ENCODE measurements around the gene CLEC3B.

The CLEC3B gene

DNA sequence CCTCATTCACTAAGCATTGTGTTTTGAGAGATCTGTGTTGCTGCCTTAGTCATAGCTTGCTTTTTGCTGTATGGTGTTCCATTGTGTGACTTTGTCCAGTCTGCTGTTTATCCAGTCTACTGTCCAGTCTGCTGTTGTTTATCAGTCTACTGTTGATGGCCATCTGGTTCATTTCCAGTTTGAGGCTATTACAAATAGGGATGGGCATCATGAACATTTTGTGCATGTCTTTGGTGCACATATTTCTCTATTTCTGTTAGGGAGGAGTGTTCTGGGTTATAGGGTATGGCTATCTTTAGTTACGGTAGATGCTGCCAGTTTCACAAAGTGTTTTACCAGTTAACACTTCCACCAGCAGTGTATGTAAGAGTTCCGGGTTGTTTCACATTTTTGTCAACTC, 22.2 kb upstream of the CLEC3B start:
- DNase-seq: no peak

DNA sequence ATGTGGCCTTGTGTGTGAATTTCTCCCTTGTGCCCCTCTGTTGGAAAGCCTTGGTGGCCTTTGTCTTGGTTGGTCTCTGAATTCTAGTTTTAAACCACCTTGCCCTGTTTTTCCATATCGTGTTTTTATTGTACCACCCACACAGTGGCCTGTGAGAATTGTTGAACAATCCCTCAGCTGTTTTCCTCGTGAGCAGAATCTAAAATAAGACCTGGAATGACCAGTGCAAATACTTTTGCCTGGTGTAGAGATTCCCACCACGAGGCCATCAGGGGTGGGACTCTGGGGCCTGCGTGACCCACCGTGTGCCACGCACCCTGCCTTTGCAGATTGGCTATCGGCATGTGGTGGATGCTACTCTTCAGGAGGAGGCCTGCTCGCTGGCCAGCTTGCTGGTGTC, 19.0 kb upstream of the CLEC3B start:
- DNase-seq: no peak

- DNase-seq: no peak
Observed at GRCh38 chr3:45008117-45008516, 18.0 kb upstream of the CLEC3B start.

DNA sequence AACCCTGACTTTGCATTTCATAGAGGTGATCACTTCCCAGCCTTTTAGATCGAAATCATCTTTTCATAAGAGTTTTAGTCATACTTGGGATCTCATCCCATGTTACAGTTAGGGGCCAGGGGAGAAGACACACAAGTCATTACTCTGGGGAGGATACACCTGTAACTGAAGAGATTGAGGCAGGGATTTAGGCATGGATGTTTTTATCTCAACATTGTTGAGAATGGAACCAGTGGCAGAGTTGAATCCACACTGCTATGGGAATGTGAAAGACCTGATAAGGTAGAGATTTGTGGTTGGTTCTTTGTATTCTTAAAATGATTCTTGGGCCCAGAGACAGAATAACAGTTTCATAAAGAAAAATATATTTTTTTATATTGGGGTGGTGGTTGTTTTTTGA, 16.2 kb upstream of the CLEC3B start:
- DNase-seq: no peak

DNA sequence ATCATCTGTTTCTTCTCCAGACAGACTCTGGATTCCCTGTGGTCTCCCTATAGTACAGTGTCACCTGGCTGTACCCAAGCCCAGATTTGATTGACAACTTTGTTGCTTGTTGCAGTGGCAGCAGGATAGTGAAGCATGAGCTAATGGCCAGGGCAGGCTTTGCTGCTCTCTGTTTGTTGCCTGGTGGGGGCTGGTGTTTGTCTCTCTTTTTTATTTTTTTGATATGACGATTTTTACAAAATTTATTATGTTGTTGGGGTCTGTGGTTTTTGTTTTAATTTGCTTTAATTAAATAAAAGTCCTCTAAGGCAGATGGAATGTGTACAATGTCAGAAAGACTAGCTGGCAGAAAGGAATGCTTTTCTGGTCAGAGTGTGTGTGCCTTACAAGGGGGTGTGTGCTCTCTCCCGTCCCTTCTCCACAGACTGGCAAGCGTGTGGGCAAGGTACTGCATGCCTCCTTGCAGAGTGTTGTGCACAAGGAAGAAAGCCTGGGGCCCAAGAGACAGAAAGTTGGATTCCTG, 15.2 kb upstream of the CLEC3B start:
- DNase-seq: no peak

DNA sequence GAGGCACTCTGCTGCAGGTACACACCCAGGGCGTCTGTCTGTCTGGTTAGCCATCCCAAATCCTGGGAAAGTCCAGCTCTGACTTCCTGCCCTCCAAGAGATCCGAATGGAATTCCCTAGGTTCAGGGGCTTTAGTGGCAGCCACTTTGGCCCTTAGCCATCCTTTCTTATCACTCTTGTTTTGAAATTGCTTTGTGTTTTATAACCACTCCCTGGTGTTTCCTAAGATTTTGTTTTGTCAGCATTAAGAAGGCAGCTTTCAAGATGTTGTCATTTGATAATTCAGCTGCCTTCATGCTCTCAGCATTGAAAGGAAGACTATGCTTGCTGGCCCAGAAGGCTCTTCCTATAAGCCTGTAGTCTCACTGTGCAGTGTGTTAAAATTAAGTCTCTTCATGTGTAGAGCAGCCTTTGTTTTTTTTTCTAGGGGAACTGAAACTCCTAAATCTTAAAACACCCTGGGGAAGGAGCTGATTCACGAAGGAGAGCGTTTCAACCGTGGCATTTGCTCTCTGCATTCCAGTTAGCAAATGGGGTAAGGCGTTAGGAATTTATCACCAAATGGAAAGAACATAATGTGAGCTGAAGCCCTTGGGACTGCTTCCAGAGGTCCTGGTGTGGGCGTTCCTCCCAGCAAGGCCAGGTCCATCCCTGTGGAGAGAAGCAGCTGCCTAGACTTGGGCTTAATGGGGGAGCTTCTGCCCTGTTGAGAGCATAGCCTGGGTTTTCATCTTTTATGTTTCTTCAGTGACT, 14.2 kb upstream of the CLEC3B start:
- peak; percentile 45 to 62 (median 52) for DNase-seq

DNA sequence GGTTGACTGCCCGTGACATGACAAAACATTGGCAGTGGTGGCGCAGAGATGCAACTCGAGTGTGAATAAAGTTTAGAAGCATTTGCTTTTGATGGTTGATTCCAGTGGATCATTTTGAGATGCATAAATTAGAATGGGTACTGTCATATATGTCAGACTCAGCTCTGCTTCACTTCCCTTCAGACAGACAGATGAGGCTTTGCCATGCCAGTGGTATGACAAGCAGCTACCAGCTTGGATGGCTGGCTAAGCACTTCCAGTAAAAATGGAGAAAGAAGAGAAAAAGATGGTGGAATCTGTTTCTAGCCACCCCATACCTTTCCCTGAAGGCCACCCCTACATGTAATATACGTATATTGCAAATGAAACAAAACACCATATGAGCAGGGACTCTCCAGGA, 13.5 kb upstream of the CLEC3B start:
- no peak for DNase-seq

- no peak for DNase-seq
Observed at GRCh38 chr3:45016916-45017315, 9.2 kb upstream of the CLEC3B start.

GRCh38 chr3:45017821-45018220, 8.3 kb upstream of the CLEC3B start:
- DNase-seq: no peak

DNA sequence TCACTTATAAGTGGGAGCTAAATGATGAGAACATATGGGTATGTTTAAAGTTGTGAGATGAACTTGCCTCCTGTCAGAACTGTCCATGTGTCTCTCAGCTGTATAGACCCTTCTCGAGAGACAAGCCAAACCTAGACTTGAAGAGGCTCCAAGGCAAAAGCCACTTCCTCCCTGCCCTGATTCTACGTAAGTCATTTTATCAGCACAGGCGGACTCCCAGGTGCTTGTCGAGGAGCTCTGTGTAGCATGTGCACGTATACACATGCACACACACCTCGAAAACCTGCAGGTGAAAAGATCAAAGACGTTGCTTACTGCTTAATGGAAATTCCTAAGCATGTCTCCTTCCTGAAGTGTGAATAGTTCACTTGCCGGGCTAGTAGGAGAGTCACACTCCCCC, 5.6 kb upstream of the CLEC3B start:
- no peak for DNase-seq

DNA sequence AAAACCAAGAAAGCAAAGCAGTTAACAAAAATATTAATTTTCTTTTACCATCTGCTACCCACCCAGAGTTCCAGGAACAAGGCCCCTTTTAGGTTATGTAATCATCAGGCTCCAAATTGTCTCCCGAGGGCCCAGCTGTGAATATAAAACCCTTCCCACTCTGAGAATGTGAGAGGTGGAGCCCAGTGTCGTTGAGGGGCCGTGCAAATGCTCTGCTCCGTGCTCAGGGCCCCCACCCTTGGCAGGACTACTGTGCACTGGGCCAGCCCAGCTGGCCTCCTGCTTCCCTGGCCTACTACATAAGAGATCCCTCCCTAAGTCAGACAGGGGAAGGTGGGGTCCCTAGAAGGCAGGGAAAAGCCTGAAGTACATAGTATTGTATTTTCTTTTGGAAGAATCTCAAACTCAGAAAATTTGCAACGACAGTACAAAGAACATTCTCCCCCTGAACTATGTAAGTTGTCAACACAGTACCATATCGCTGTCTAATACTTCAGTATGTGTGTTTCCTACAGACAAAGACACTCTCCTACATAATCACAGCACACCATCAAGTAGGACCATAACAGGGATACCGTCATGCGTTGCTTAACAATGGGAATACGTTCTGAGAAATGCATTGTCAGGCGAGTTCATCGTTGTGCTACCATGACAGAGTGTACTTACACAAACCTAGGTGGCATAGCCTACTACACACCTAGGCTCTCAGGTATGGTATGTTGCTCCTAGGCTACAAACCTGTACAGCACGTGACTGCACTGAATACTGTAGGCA, 4.4 kb upstream of the CLEC3B start:
- no peak for DNase-seq

DNA sequence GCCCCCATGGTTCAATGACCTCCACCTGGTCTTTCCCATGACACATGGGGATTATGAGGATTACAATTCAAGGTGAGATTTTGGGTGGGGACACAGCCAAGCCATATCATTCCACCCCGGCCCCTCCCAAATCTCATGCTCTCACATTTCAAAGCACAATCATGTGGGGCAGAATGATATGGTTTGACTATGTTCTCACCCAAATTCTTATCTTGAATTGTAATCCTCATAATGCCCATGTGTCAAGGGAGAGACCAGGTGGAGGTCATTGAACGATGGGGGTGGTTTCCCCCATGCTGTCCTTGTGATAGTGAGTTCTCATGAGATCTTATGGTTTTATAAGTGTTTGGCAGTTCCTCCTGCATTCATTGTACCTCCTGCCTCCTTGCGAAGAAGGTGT, 2.4 kb upstream of the CLEC3B start:
- no peak for DNase-seq

- peak; percentile 57 to 66 (median 64) for DNase-seq
Observed at GRCh38 chr3:45024542-45025255, 1.4 kb upstream of the CLEC3B start.

DNA sequence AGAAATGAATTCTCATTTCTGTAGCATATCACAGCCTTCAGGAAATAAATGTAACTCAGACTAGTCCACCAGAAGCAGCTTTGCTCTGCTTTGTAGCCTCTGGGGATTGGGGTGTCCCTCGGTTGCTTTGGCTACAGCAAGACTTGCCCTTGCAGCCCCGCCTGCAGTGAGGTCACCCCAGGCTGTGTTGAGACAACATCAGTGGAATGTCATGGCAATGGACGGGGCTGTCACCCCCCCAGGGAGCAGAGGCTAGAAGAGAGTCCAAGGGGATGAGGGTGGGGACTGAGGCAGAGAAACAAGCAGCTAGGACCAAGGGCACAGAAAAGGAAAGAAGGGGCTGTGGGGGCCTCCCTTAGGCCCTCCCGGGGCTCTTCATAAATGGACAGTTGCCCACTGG, 854 bp downstream of the CLEC3B start:
- no peak for DNase-seq

DNA sequence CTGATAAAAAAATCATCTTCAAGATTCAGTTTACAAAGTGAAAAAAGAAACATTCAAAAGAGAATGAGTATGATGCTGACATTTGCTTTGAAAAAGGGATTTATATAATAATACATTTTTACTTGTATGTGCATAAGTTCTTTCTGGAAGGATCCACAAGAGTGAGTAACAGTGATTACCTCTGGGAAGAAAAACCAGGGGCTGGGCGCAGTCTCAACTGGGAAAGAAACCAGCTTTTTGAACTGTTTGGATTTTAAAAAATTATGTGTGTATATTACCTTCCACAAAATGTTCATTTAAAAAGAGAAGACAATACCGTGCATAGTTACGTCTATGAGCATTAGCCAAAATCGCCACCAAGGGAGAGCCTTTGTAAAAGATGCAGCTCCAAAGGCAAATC, 1.3 kb downstream of the CLEC3B start:
- no peak for DNase-seq

GRCh38 chr3:45029216-45029615, 3.1 kb downstream of the CLEC3B start:
- DNase-seq: peak; percentile 23 to 46 (median 33)

GRCh38 chr3:45029661-45030060, 3.6 kb downstream of the CLEC3B start:
- no peak for DNase-seq

DNA sequence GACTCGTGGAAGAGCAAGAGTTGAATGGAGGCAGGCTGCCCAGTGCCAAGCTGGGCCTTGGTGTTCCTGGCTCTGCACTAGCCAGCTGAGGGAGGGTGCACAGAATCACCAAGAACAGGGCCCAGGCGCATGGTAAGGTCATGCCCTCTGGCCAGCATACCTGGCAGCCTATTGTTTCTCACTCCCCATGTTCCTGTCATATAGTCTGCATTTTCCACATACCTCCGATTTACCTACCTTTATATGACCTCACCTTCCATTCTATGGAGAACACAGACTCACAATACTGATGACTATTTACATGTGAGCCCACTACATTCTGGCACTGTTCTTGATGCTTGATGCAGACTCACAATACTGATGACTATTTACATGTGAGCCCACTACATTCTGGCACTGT, 5.4 kb downstream of the CLEC3B start:
- no peak for DNase-seq

DNA sequence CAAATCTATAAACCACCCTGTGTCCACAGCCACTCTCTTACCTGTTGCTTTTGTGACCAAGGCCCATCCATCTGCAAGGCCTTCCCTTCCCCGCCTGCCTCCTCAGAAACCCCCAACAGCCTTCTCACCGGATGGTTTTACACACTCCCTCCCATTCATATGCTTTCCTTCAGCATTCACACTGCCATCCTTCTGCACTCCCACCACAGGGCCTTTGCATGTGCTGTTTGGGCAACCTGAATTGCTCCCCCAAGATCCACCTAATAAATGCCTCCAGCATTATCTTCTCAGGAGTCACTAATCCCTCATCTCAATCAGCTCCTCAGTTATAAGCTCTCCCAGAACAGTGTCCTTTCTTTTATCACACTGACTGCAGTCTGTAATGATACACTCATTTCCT, 6.0 kb downstream of the CLEC3B start:
- no peak for DNase-seq

DNA sequence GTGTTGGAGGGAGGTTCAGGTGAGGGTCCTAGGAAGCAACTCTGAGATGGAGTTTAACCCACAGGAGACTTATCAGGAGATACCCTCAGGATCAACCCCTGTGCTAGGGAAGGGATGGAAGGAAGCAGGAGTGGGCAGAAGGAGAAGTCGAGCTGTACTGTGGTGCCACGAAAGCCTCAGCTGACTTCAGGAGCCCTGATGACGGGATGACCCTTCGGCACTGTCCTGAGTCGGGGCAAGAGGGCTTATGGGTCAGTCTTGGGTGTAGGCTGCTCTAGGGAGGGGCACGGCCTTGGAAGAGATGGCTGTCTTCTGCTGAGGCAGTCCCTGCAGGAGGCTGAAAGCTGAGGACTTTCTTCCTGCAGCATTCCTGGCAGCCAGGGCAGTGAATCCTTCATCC, 7.7 kb downstream of the CLEC3B start:
- peak; percentile 39 to 57 (median 50) for DNase-seq

DNA sequence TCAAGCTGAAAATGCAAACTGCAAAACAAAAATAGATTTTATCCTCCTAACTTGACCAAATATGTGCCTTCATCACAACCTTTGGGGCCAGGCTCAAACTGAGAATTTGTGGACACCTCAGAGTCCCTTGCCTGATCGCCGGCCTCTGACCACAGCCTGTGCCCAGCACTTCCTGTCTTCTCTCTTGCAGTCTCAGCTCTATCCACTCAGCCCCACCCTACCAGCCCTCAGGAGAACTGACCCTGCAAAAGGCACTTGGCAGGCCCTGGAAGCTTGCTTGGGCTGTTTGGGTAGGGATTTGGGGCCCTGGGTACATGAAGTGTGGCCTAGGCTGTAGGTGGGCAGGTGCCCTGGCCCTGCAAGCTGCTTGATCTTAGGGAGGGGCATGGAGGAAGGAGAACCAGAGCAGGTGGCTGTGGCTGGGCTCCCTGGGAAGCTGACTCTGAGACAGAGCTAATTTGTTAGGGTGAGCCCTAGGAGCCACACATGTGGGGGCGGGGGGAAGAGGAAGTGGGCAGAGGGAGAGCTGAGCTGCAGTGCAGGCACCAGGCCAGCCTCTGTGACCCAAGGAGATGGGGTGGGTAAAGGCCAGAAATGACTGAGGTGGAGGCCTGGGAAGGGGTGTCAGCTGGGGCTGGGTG, 8.6 kb downstream of the CLEC3B start:
- peak; percentile 82 to 88 (median 82) for DNase-seq

DNA sequence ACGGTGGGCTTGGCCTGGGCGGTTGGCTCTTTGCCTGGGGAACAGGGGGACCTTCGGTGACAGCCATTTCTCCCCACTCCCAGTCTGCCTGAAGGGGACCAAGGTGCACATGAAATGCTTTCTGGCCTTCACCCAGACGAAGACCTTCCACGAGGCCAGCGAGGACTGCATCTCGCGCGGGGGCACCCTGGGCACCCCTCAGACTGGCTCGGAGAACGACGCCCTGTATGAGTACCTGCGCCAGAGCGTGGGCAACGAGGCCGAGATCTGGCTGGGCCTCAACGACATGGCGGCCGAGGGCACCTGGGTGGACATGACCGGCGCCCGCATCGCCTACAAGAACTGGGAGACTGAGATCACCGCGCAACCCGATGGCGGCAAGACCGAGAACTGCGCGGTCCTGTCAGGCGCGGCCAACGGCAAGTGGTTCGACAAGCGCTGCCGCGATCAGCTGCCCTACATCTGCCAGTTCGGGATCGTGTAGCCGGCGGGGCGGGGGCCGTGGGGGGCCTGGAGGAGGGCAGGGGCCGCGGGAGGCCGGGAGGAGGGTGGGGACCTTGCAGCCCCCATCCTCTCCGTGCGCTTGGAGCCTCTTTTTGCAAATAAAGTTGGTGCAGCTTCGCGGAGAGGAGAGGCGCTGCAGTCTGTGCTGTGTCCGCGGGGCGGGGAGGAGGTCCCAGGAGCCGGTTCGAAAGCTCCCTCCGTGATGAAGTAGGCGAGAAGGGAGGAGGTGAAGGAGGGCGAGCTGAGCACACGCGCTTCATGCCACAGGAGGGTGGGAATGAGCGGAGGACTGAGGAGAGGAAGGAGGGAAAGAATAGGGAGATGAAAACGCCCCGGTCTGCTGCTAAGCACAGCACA, 9.6 kb downstream of the CLEC3B start:
- DNase-seq: peak in 1 of 3 donors; percentile 30

Measured in suppressor macrophage treated with lipopolysaccharide for 1 hour (primary cell).